HepG2 (cell line): Measurements from ENCODE around the gene STK11. TPM values are rescaled to one million over a fixed set of nuclear protein-coding genes. Genes with fewer than 3 reads are reported as not detected.

Experiments used
- ATAC-seq: fragments of 200-7000 bp; cut with Tn5 transposase; 3 replicates; pipeline ENCODE4 v1.9.1; 2020; ENCODE audit warnings: mild to moderate bottlenecking, moderate library complexity
- BruUV-seq: library from RNA; stranded (reverse); fragments of 400-500 nt; replicated peaks from 2 replicates; lab custom pipeline; 2021; lab: Mats Ljungman, UMichigan
- CTCF ChIA-PET: fragments of 300-600 bp; formaldehyde crosslinking; extraction: SDS; loops from one replicate; lab custom pipeline; 2021; ENCODE audit warnings: low total read pairs, inconsistent platforms, low intra/inter-chr PET ratio; lab: Yijun Ruan, JAX
- POLR2A ChIA-PET: fragments of 350-600 bp; sonication (Branson Sonifier 250); formaldehyde crosslinking; loops from one replicate; lab custom pipeline; 2020; ENCODE audit warnings: antibody characterized with exemption, inconsistent platforms; lab: Yijun Ruan, JAX
- DNase-seq: peaks from one replicate; pipeline ENCODE4 v3.0.0-alpha.2; 2015; ENCODE audit warnings: low spot score
- FAIRE-seq: peaks from 3 replicates; lab custom pipeline; 2011; peaks lifted over from hg19 to GRCh38; lab: Jason Lieb, UNC
- H2AFZ ChIP-seq: one replicate; pipeline ENCODE4 v1.6.1; 2011; ENCODE audit warnings: low read length, inconsistent platforms
- H3K27ac ChIP-seq: fragments of 300-600 bp; 3 replicates; pipeline ENCODE4 v1.8.0; 2011; ENCODE audit warnings: mixed run types, mild to moderate bottlenecking, mixed read lengths, low read length, inconsistent platforms; ENCODE audit not compliant: insufficient read depth; ENCODE audit errors: extremely low read length
- H3K27me3 ChIP-seq, 2 experiments: fragments of 200-600 bp in 1 of 2; 2 replicates in 1 of 2; 3 replicates in 1 of 2; pipeline versions ENCODE4 v1.6.0 to v1.8.0; 2011; ENCODE audit warnings: low read length in 2 of 2, mild to moderate bottlenecking in 2 of 2, moderate library complexity in 2 of 2, inconsistent platforms in 1 of 2; ENCODE audit not compliant: insufficient read depth in 2 of 2, control insufficient read depth in 1 of 2
- H3K36me3 ChIP-seq, 2 experiments: fragments of 200-600 bp in 1 of 2; replicated peaks in 1 of 2; 2 replicates in 1 of 2; 3 replicates in 1 of 2; pipeline versions ENCODE4 v1.5.1 to v1.8.0; 2011; ENCODE audit warnings: low read length in 2 of 2, inconsistent platforms in 1 of 2; ENCODE audit not compliant: insufficient read depth in 2 of 2, control insufficient read depth in 1 of 2
- H3K4me1 ChIP-seq: 2 replicates; pipeline ENCODE4 v1.5.1; 2012; ENCODE audit warnings: low read length, inconsistent platforms; ENCODE audit not compliant: insufficient read depth
- H3K4me2 ChIP-seq: 2 replicates; pipeline ENCODE4 v1.6.0; 2011; ENCODE audit warnings: low read depth, low read length, inconsistent platforms
- H3K4me3 ChIP-seq, 3 experiments: fragments of 200-600 bp in 1 of 3; sonication (generic), shearing (Covaris generic) in 1 of 3; replicated peaks in 1 of 3; 2 replicates each; pipeline ENCODE4 v1.5.1; 2011 to 2016; ENCODE audit warnings: low read length in 3 of 3, inconsistent platforms in 2 of 3, low read depth in 2 of 3, mild to moderate bottlenecking in 2 of 3, control low read depth in 1 of 3, mixed read lengths in 1 of 3; ENCODE audit not compliant: insufficient read depth in 1 of 3
- H3K79me2 ChIP-seq: one replicate; pipeline ENCODE4 v1.6.1; 2011; ENCODE audit warnings: low read length, inconsistent platforms; ENCODE audit not compliant: insufficient read depth
- H3K9ac ChIP-seq: 2 replicates; pipeline ENCODE4 v1.6.0; 2011; ENCODE audit warnings: mild to moderate bottlenecking, low read depth, low read length, inconsistent platforms; ENCODE audit not compliant: insufficient read depth
- H3K9me3 ChIP-seq: 2 replicates; pipeline ENCODE4 v1.5.1; 2012; ENCODE audit warnings: mild to moderate bottlenecking, low read length
- H4K20me1 ChIP-seq: 2 replicates; pipeline ENCODE4 v1.6.0; 2011; ENCODE audit warnings: inconsistent platforms, mild to moderate bottlenecking, low read length, moderate library complexity; ENCODE audit not compliant: insufficient read depth
- ARNTL ChIP-seq: sonication (generic); formaldehyde crosslinking; IDR thresholded peaks from 2 replicates; pipeline ENCODE4 v1.4.0; 2020; ENCODE audit warnings: mild to moderate bottlenecking, missing genetic modification reagents
- FOSL1 ChIP-seq: sonication (generic); formaldehyde crosslinking; IDR thresholded peaks from 2 replicates; pipeline ENCODE4 v1.9.0; 2021; ENCODE audit warnings: missing genetic modification reagents, borderline replicate concordance
- GMEB1 ChIP-seq: sonication (generic); formaldehyde crosslinking; IDR thresholded peaks from 2 replicates; pipeline ENCODE4 v1.5.1; 2020; ENCODE audit warnings: missing genetic modification reagents, mild to moderate bottlenecking, borderline replicate concordance
- HOXA9 ChIP-seq: sonication (generic); formaldehyde crosslinking; IDR thresholded peaks from 2 replicates; pipeline ENCODE4 v1.8.1; 2022; ENCODE audit warnings: missing genetic modification reagents, mild to moderate bottlenecking, moderate library complexity, borderline replicate concordance
- MYC ChIP-seq: sonication (generic); formaldehyde crosslinking; IDR thresholded peaks from 2 replicates; pipeline ENCODE4 v1.9.0; 2021; ENCODE audit warnings: missing genetic modification reagents, borderline replicate concordance
- NFRKB ChIP-seq: fragments of 450-650 bp; IDR thresholded peaks from 2 replicates; pipeline ENCODE4 v1.6.1; 2017
- SNAPC2 ChIP-seq: sonication (generic); formaldehyde crosslinking; IDR thresholded peaks from 2 replicates; pipeline ENCODE4 v1.8.1; 2022; ENCODE audit warnings: mild to moderate bottlenecking, missing genetic modification reagents
- TOE1 ChIP-seq: sonication (generic); formaldehyde crosslinking; IDR thresholded peaks from 2 replicates; pipeline ENCODE4 v1.4.0; 2020; ENCODE audit warnings: mild to moderate bottlenecking, missing genetic modification reagents
- ZMAT5 ChIP-seq: sonication (generic); formaldehyde crosslinking; IDR thresholded peaks from 2 replicates; pipeline ENCODE4 v1.5.0; 2020; ENCODE audit warnings: mild to moderate bottlenecking, low read depth, missing genetic modification reagents, borderline replicate concordance
- ZNF207 ChIP-seq: fragments of 450-650 bp; IDR thresholded peaks from 2 replicates; pipeline ENCODE4 v1.6.1; 2016; ENCODE audit warnings: antibody characterized with exemption, borderline replicate concordance
- ZNF260 ChIP-seq: sonication (generic); formaldehyde crosslinking; IDR thresholded peaks from 2 replicates; pipeline ENCODE4 v1.4.0; 2020; ENCODE audit warnings: missing genetic modification reagents, low read depth, mild to moderate bottlenecking, borderline replicate concordance
- ZNF317 ChIP-seq: sonication (generic); formaldehyde crosslinking; IDR thresholded peaks from 2 replicates; pipeline ENCODE4 v1.5.0; 2020; ENCODE audit warnings: mild to moderate bottlenecking, missing genetic modification reagents
- ZNF496 ChIP-seq: sonication (generic); formaldehyde crosslinking; IDR thresholded peaks from 2 replicates; pipeline ENCODE4 v1.8.1; 2023; ENCODE audit warnings: mild to moderate bottlenecking, moderate library complexity, missing genetic modification reagents; ENCODE audit not compliant: insufficient replicate concordance
- ZSCAN22 ChIP-seq: sonication (generic); formaldehyde crosslinking; IDR thresholded peaks from 2 replicates; pipeline ENCODE4 v1.4.0; 2020; ENCODE audit warnings: mild to moderate bottlenecking, missing genetic modification reagents
- WGBS: methylation state at CpG from one replicate; pipeline ENCODE4 v1.1.6; 2017; ENCODE audit warnings: low lambda C conversion rate; 5-methylcytosine and 5-hydroxymethylcytosine counted together
- in situ Hi-C: cut with HindIII; loops from 2 replicates; pipeline ENCODE4 v1.10.0; 2017; ENCODE audit warnings: low pct_unique_long_range_greater_than_20kb; ENCODE audit not compliant: extremely low pct_ligation_motif_present
- intact Hi-C: fragments of 100-400 bp; cut with micrococcal nuclease; formaldehyde crosslinking; loops from one replicate; pipeline ENCODE4 v1.10.0; 2022; ENCODE audit not compliant: unreplicated experiment
- polyA plus RNA-seq, 8 experiments: library from polyadenylated mRNA; depleted of rRNA in 3 of 8; stranded (reverse) in 7 of 8; unstranded in 1 of 8; fragments of >200 nt; fragmentation: Illumina TruSeq in 4 of 8; extraction: Trizol in 4 of 8; gene quantifications; 2 replicates each; pipeline versions ENCODE4 v1.2.1 to v1.2.3, GENCODE V29; 2011 to 2016; ENCODE audit warnings: low read depth in 4 of 8, missing spikeins in 1 of 8, mixed read lengths in 1 of 8; ENCODE audit not compliant: insufficient read depth in 1 of 8
- total RNA-seq, 5 experiments: library from RNA; depleted of rRNA; stranded (reverse); fragments of >200 nt; fragmentation: Illumina TruSeq; extraction: Trizol; gene quantifications; 2 replicates each; pipeline ENCODE4 v1.2.3, GENCODE V29; 2016; ENCODE audit warnings: low read depth in 1 of 5
- TF ChIP-seq, protein P1 (sequence below): sonication (generic); formaldehyde crosslinking; IDR thresholded peaks from 2 replicates; pipeline ENCODE4 v1.5.0; 2020; ENCODE audit warnings: mild to moderate bottlenecking, missing genetic modification reagents
- TF ChIP-seq, protein P2 (sequence below): sonication (generic); formaldehyde crosslinking; IDR thresholded peaks from 2 replicates; pipeline ENCODE4 v1.8.1; 2023; ENCODE audit warnings: missing genetic modification reagents, mild to moderate bottlenecking, borderline replicate concordance
- TF ChIP-seq, protein P3 (sequence below): sonication (generic); formaldehyde crosslinking; IDR thresholded peaks from 2 replicates; pipeline ENCODE4 v1.9.0; 2022; ENCODE audit warnings: missing genetic modification reagents, mild to moderate bottlenecking, borderline replicate concordance

The STK11 gene
- total and polyA plus RNA-seq, 2 of the 13 experiments (the other 11 are each of a cell fraction or from before 2014, with no cell fraction given), result 27.5 to 43.6 TPM

GRCh38 chr19:1229056-1229923, 23.7 kb downstream of the STK11 start:
- Histone ChIP-seq H3K9ac (no peak overlapping the region), H3K36me3 (peaks cover 4 to 5% of the 10 kb centered on the region in 2 experiments; a peak in 3 of 5 replicates), H3K27me3 (no peaks in the 10 kb centered on the region), H3K4me3 (no peak overlapping the region), H3K79me2 (no peaks in the 10 kb centered on the region), H3K27ac (no peak overlapping the region), H3K4me1 (peaks cover 24% of the 10 kb centered on the region), H2AFZ (no peak overlapping the region), H4K20me1 (no peaks in the 10 kb centered on the region), H3K9me3 (no peaks in the 10 kb centered on the region), H3K4me2 (no peak overlapping the region)
- no peak for ATAC-seq
- ChIA-PET POLR2A (no interaction called here), CTCF (no interaction called here)
- in situ Hi-C loops, result no loop called here
- BruUV-seq, result no TSS peak
- intact Hi-C loops, result no loop called here
- WGBS, result 99% methylated on average over 135 of the region's 158 CpGs
- DNase-seq, result no peak
- no peak for FAIRE-seq
- TF ChIP-seq HOXA9 (CRISPR knock-in tag) (no peak), ZSCAN22 (CRISPR knock-in tag) (no peak), TOE1 (CRISPR knock-in tag) (no peak), GMEB1 (CRISPR knock-in tag) (no peak), SNAPC2 (CRISPR knock-in tag) (no peak), MYC (CRISPR knock-in tag) (no peak), NFRKB (no peak), ZMAT5 (CRISPR knock-in tag) (no peak), ARNTL (CRISPR knock-in tag) (no peak), ZNF260 (CRISPR knock-in tag) (no peak), ZNF207 (no peak), ZNF496 (no peak), FOSL1 (CRISPR knock-in tag) (no peak), ZNF317 (no peak)
- TF ChIP-seq, protein P1, sequence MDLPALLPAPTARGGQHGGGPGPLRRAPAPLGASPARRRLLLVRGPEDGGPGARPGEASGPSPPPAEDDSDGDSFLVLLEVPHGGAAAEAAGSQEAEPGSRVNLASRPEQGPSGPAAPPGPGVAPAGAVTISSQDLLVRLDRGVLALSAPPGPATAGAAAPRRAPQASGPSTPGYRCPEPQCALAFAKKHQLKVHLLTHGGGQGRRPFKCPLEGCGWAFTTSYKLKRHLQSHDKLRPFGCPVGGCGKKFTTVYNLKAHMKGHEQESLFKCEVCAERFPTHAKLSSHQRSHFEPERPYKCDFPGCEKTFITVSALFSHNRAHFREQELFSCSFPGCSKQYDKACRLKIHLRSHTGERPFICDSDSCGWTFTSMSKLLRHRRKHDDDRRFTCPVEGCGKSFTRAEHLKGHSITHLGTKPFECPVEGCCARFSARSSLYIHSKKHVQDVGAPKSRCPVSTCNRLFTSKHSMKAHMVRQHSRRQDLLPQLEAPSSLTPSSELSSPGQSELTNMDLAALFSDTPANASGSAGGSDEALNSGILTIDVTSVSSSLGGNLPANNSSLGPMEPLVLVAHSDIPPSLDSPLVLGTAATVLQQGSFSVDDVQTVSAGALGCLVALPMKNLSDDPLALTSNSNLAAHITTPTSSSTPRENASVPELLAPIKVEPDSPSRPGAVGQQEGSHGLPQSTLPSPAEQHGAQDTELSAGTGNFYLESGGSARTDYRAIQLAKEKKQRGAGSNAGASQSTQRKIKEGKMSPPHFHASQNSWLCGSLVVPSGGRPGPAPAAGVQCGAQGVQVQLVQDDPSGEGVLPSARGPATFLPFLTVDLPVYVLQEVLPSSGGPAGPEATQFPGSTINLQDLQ (CRISPR knock-in tag), result no peak
- TF ChIP-seq, protein P2, sequence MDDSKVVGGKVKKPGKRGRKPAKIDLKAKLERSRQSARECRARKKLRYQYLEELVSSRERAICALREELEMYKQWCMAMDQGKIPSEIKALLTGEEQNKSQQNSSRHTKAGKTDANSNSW (CRISPR knock-in tag), result no peak
- TF ChIP-seq, protein P3, sequence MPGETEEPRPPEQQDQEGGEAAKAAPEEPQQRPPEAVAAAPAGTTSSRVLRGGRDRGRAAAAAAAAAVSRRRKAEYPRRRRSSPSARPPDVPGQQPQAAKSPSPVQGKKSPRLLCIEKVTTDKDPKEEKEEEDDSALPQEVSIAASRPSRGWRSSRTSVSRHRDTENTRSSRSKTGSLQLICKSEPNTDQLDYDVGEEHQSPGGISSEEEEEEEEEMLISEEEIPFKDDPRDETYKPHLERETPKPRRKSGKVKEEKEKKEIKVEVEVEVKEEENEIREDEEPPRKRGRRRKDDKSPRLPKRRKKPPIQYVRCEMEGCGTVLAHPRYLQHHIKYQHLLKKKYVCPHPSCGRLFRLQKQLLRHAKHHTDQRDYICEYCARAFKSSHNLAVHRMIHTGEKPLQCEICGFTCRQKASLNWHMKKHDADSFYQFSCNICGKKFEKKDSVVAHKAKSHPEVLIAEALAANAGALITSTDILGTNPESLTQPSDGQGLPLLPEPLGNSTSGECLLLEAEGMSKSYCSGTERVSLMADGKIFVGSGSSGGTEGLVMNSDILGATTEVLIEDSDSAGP (CRISPR knock-in tag), result no peak
